DND-41 (cell line): ENCODE results near the gene AP1AR.

Experiments used
- ATAC-seq: fragments of 200-7000 bp; cut with Tn5 transposase; 3 replicates; pipeline ENCODE4 v1.9.1; 2021; ENCODE audit warnings: low read depth; ENCODE audit not compliant: insufficient read depth
- DNase-seq: peaks from one replicate; pipeline ENCODE4 v3.0.0-alpha.2; 2020
- H2AFZ ChIP-seq: 2 replicates; pipeline ENCODE4 v1.6.0; 2012; ENCODE audit warnings: low read depth, low read length
- H3K27ac ChIP-seq: 2 replicates; pipeline ENCODE4 v1.5.1; 2012; ENCODE audit warnings: low read length, inconsistent platforms
- H3K27me3 ChIP-seq: fragments of 200-600 bp; sonication (generic); 2 replicates; pipeline ENCODE4 v1.6.0; 2012; ENCODE audit warnings: low read length, mild to moderate bottlenecking, inconsistent platforms; ENCODE audit not compliant: insufficient read depth, poor library complexity
- H3K36me3 ChIP-seq: 2 replicates; pipeline ENCODE4 v1.5.1; 2012; ENCODE audit warnings: low read length, inconsistent platforms; ENCODE audit not compliant: insufficient read depth
- H3K4me1 ChIP-seq: 2 replicates; pipeline ENCODE4 v1.5.1; 2012; ENCODE audit warnings: mild to moderate bottlenecking, low read length; ENCODE audit not compliant: insufficient read depth
- H3K4me2 ChIP-seq: 2 replicates; pipeline ENCODE4 v1.6.0; 2012; ENCODE audit warnings: mild to moderate bottlenecking, moderate library complexity, low read length, inconsistent platforms; ENCODE audit not compliant: insufficient read depth
- H3K4me3 ChIP-seq, 2 experiments: fragments of 200-600 bp in 1 of 2; shearing (Covaris generic) in 1 of 2; 2 replicates each; pipeline ENCODE4 v1.5.1; 2012 to 2016; ENCODE audit warnings: inconsistent platforms in 2 of 2, low read length in 2 of 2, mild to moderate bottlenecking in 2 of 2, low read depth in 1 of 2, moderate library complexity in 1 of 2
- H3K79me2 ChIP-seq: 2 replicates; pipeline ENCODE4 v1.6.0; 2012; ENCODE audit warnings: low read length, inconsistent platforms; ENCODE audit not compliant: insufficient read depth
- H3K9ac ChIP-seq: 2 replicates; pipeline ENCODE4 v1.6.0; 2012; ENCODE audit warnings: low read depth, mild to moderate bottlenecking, inconsistent platforms, low read length, moderate library complexity
- H3K9me3 ChIP-seq: 2 replicates; pipeline ENCODE4 v1.5.1; 2012; ENCODE audit warnings: low read length, moderate library complexity, mild to moderate bottlenecking, inconsistent platforms; ENCODE audit not compliant: insufficient read depth, severe bottlenecking
- H4K20me1 ChIP-seq: 2 replicates; pipeline ENCODE4 v1.6.0; 2012; ENCODE audit warnings: low read length; ENCODE audit not compliant: insufficient read depth
- CTCF ChIP-seq: IDR thresholded peaks from 2 replicates; pipeline ENCODE4 v1.5.1; 2012; ENCODE audit warnings: borderline replicate concordance, low read length, moderate library complexity, mild to moderate bottlenecking; ENCODE audit not compliant: poor library complexity, severe bottlenecking; ENCODE audit errors: extremely low read depth
- EZH2 ChIP-seq: IDR thresholded peaks from 3 replicates; pipeline ENCODE4 v1.6.1; 2012; ENCODE audit warnings: borderline replicate concordance, low read depth, mild to moderate bottlenecking, moderate library complexity, low read length, inconsistent platforms; ENCODE audit not compliant: severe bottlenecking

The AP1AR gene

DNA sequence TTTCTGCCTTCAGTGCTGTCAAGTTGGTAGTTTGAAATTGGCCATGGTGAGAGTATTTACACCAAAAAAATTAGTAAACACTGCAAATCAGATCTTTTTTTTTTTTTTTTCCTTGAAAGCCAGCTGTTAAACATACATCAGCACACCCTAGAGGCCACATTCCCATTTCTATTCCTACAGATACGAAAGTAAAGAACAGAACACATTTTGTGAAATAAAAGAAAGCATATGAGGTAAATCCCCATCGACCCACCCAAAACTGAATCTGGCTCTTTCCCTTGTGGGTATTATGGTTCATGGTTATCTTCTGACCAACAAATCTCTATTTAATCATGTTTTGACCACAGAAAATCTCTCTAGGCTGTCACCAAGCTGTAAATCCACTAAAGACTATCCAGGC is 41.8 kb upstream of the AP1AR start:
- Histone ChIP-seq H3K79me2 (no peaks in the 10 kb centered on the region), H4K20me1 (no peaks in the 10 kb centered on the region), H3K9me3 (no peaks in the 10 kb centered on the region), H3K27me3 (no peaks in the 10 kb centered on the region), H3K4me3 (no peak overlapping the region), H2AFZ (no peak overlapping the region), H3K4me1 (no peaks in the 10 kb centered on the region), H3K27ac (no peak overlapping the region), H3K9ac (no peak overlapping the region), H3K4me2 (no peak overlapping the region), H3K36me3 (no peaks in the 10 kb centered on the region)
- ATAC-seq (no peak), DNase-seq (no peak)
- no peak for TF ChIP-seq CTCF
- no peak for TF ChIP-seq EZH2

GRCh38 chr4:112190684-112191083 is 40.9 kb upstream of the AP1AR start:
- Histone ChIP-seq H4K20me1 (no peaks in the 10 kb centered on the region), H3K27ac (no peak overlapping the region), H2AFZ (no peak overlapping the region), H3K9ac (no peak overlapping the region), H3K9me3 (no peaks in the 10 kb centered on the region), H3K27me3 (no peaks in the 10 kb centered on the region), H3K4me1 (no peaks in the 10 kb centered on the region), H3K79me2 (no peaks in the 10 kb centered on the region), H3K36me3 (no peaks in the 10 kb centered on the region), H3K4me2 (no peak overlapping the region), H3K4me3 (no peak overlapping the region)
- DNase-seq = no peak
- TF ChIP-seq CTCF (no peak), EZH2 (no peak)
- ATAC-seq = no peak

DNA sequence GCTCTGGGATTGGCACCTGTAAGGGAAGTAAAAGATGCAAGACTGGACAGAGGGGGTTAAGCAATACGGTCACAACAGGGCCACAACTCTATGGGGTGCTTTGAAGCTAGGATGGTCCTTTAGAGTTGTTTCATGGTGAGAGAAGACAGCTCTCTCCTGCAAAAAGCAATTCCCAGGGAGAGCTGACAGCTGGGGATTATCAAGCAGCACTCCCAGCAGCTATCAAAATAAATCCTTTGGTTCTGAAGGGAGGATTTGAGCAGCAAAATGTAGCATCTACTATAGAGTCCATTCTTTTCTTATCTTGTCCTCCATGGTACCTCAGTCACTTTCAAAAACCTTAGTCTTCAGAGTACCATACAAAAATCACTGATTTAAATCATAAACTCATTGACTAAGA is 35.1 kb upstream of the AP1AR start:
- Histone ChIP-seq H3K36me3 (no peaks in the 10 kb centered on the region), H3K27ac (no peak overlapping the region), H3K4me2 (no peak overlapping the region), H3K9me3 (no peaks in the 10 kb centered on the region), H4K20me1 (no peaks in the 10 kb centered on the region), H3K4me3 (no peak overlapping the region), H3K9ac (no peak overlapping the region), H3K79me2 (no peaks in the 10 kb centered on the region), H3K27me3 (no peaks in the 10 kb centered on the region), H3K4me1 (no peaks in the 10 kb centered on the region), H2AFZ (no peak overlapping the region)
- ATAC-seq (no peak), DNase-seq (no peak)
- TF ChIP-seq CTCF (no peak), EZH2 (no peak)

GRCh38 chr4:112199041-112199440 is 32.5 kb upstream of the AP1AR start:
- Histone ChIP-seq H3K4me2 (no peak overlapping the region), H3K4me3 (no peak overlapping the region), H3K9ac (no peak overlapping the region), H2AFZ (no peak overlapping the region), H4K20me1 (no peaks in the 10 kb centered on the region), H3K27me3 (no peaks in the 10 kb centered on the region), H3K79me2 (no peaks in the 10 kb centered on the region), H3K27ac (no peak overlapping the region), H3K36me3 (no peaks in the 10 kb centered on the region), H3K9me3 (no peaks in the 10 kb centered on the region), H3K4me1 (no peaks in the 10 kb centered on the region)
- TF ChIP-seq EZH2 = no peak
- TF ChIP-seq CTCF = no peak
- DNase-seq (no peak), ATAC-seq (no peak)
